ENCODE measurements around the gene MAJIN.

Gene MAJIN

GRCh38 chr11:64897381-64898075 lies 74.4 kb downstream of the MAJIN start:
- no peak for DNase-seq (ENCODE audit: low read depth, low spot score)
- Histone ChIP-seq H3K9me3 (ENCODE audit: low read depth, low read length) (no peaks in the 10 kb centered on the region), H3K4me3 (no peak overlapping the region), H3K27ac (no peak overlapping the region), H3K9ac (ENCODE audit: insufficient read length) (no peak overlapping the region), H3K36me3 (ENCODE audit: insufficient read depth, low read length) (no peaks in the 10 kb centered on the region; the same call in 1 of the 2 replicates)
- no peak for TF ChIP-seq POLR2AphosphoS5 (IDR thresholded peaks at IDR 0.05; ENCODE audit: borderline replicate concordance, low read depth, low read length)
- no peak for TF ChIP-seq FOXP2 (optimal IDR thresholded peaks at IDR 0.05; ENCODE audit: control extremely low read depth, extremely low read length, insufficient read depth)
- no peak for TF ChIP-seq EZH2 (IDR thresholded peaks at IDR 0.05)

GRCh38 chr11:64896448-64897022 lies 75.4 kb downstream of the MAJIN start:
- H3K9me3 ChIP-seq (ENCODE audit: low read depth, low read length): no peaks in the 10 kb centered on the region
- H3K27ac ChIP-seq: no peak overlapping the region
- no peaks in the 10 kb centered on the region; the same call in 1 of the 2 replicates for H3K36me3 ChIP-seq (ENCODE audit: insufficient read depth, low read length)
- no peak for DNase-seq (ENCODE audit: low read depth, low spot score)
- H3K9ac ChIP-seq (ENCODE audit: insufficient read length): no peak overlapping the region
- TF ChIP-seq EZH2 (IDR thresholded peaks at IDR 0.05) (no peak), POLR2AphosphoS5 (IDR thresholded peaks at IDR 0.05; ENCODE audit: borderline replicate concordance, low read depth, low read length) (no peak), FOXP2 (optimal IDR thresholded peaks at IDR 0.05; ENCODE audit: control extremely low read depth, extremely low read length, insufficient read depth) (no peak)
- no peak overlapping the region for H3K4me3 ChIP-seq

DNA sequence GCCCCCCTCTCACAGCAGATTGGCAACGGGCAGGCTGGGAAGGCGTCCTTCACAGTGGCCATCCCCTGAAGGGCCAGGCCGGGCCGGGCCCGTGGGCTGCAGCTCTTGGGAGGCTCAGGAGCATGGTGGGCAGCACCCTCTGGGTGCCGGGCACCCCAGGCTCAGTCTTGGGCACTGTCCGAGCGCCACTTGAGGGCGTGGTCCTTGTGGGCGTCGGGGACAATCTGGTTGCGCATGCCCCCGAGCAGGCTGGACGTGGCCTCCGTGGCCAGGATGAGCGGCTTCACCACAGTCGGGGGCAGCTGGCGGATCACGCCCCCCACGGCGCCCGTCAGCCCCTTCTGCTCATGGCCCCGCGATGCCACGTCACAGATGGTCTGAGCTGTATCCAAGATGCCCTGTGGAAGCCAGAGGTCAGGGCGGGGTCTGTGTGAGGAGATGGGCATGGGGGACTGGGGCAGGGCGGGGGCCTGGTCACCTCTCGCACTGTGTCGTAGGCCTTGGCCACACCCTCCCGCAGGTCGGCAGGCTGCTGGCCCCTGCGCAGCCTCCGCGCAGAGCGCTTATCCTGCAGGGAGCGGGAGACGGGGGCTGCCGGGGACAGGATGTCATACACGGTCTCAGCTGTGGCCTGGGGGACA lies 77.0 kb downstream of the MAJIN start:
- Histone ChIP-seq H3K36me3 (ENCODE audit: insufficient read depth, low read length) (no peaks in the 10 kb centered on the region; the same call in 1 of the 2 replicates), H3K27ac (no peak overlapping the region), H3K9me3 (ENCODE audit: low read depth, low read length) (no peaks in the 10 kb centered on the region), H3K9ac (ENCODE audit: insufficient read length) (no peak overlapping the region), H3K4me3 (no peak overlapping the region)
- no peak for TF ChIP-seq FOXP2 (optimal IDR thresholded peaks at IDR 0.05; ENCODE audit: control extremely low read depth, extremely low read length, insufficient read depth)
- no peak for TF ChIP-seq EZH2 (IDR thresholded peaks at IDR 0.05)
- TF ChIP-seq POLR2AphosphoS5 (IDR thresholded peaks at IDR 0.05; ENCODE audit: borderline replicate concordance, low read depth, low read length): no peak
- DNase-seq (ENCODE audit: low read depth, low spot score): no peak

GRCh38 chr11:64894070-64894811 lies 77.7 kb downstream of the MAJIN start:
- Histone ChIP-seq H3K27ac (no peak overlapping the region), H3K9ac (ENCODE audit: insufficient read length) (no peak overlapping the region), H3K9me3 (ENCODE audit: low read depth, low read length) (no peaks in the 10 kb centered on the region), H3K4me3 (no peak overlapping the region), H3K36me3 (ENCODE audit: insufficient read depth, low read length) (no peaks in the 10 kb centered on the region; the same call in 1 of the 2 replicates)
- TF ChIP-seq FOXP2 (optimal IDR thresholded peaks at IDR 0.05; ENCODE audit: control extremely low read depth, extremely low read length, insufficient read depth) (no peak), POLR2AphosphoS5 (IDR thresholded peaks at IDR 0.05; ENCODE audit: borderline replicate concordance, low read depth, low read length) (no peak), EZH2 (IDR thresholded peaks at IDR 0.05) (no peak)
- no peak for DNase-seq (ENCODE audit: low read depth, low spot score)

DNA sequence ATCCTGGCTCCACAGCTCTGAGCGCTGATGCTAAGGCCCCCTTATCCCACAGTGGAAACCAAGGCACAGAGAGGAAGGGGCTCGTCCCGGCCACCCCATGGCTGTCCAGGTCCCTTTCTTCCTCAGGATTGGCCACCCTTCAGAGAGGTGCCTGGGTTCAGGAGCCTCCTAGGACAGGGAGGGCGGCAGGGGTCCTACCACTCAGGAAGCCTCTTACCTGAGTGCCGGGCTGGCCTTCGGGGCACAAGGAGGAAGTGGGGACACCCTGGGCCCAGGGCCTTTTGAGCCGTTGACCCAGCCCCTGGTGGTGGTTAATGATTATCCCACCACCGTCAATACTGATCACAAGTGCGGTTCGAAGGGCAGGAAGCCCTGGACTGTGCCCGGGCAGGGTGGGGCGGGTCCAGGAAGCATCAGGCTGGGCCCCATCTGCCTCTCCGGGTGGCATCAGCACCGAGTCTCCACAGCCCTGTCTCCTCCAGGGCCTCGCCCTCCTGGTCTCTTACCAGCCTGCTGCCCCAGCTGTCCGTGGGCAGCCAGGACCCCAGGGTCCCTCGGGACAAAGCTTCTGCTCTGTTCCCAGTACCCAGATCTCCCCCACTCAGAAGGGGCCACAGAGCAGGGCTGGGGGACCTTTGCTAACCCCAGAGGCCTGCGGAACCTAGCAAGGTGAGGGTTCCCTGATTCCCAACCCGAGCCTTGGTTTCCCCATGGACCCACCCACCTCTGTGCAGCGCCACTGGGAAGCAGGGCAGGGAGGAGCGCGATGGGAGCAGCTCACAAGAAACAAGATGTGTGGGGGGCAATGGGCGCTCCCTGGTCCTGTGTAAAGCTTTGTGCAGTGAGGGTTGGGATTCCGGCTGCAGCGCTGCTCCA lies 78.5 kb downstream of the MAJIN start:
- H3K27ac ChIP-seq: no peak overlapping the region
- H3K9me3 ChIP-seq (ENCODE audit: low read depth, low read length): no peaks in the 10 kb centered on the region
- no peak for TF ChIP-seq POLR2AphosphoS5 (IDR thresholded peaks at IDR 0.05; ENCODE audit: borderline replicate concordance, low read depth, low read length)
- H3K36me3 ChIP-seq (ENCODE audit: insufficient read depth, low read length): no peaks in the 10 kb centered on the region; the same call in 1 of the 2 replicates
- no peak overlapping the region for H3K4me3 ChIP-seq
- DNase-seq (ENCODE audit: low read depth, low spot score): no peak
- no peak overlapping the region for H3K9ac ChIP-seq (ENCODE audit: insufficient read length)

DNA sequence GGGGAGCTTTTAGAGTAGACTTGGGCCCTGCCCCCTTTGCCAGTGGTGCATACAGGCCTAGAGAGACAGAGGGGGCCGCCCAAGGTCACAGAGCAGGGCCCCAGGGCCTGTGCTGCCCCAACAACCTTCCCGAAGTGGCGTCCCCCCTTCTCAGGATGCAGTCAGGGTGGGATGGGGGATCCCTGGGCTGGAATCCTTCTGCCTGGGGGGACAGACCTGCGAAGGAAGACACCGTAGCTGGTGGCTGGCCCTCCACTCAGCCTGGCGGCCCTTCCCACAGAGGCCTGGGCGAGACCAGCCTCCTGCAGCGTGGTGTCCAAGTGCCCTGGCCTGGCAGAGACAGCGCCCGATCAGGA lies 79.1 kb downstream of the MAJIN start:
- no peak overlapping the region for H3K9ac ChIP-seq (ENCODE audit: insufficient read length)

GRCh38 chr11:64892411-64892831 lies 79.5 kb downstream of the MAJIN start:
- Histone ChIP-seq H3K4me3 (no peak overlapping the region), H3K36me3 (ENCODE audit: insufficient read depth, low read length) (no peaks in the 10 kb centered on the region), H3K9me3 (ENCODE audit: low read depth, low read length) (no peaks in the 10 kb centered on the region), H3K27ac (no peak overlapping the region), H3K9ac (ENCODE audit: insufficient read length) (no peak overlapping the region)
- DNase-seq (ENCODE audit: low read depth, low spot score): no peak
- no peak for TF ChIP-seq FOXP2 (optimal IDR thresholded peaks at IDR 0.05; ENCODE audit: control extremely low read depth, extremely low read length, insufficient read depth)
- TF ChIP-seq POLR2AphosphoS5 (IDR thresholded peaks at IDR 0.05; ENCODE audit: borderline replicate concordance, low read depth, low read length): no peak
- no peak for TF ChIP-seq EZH2 (IDR thresholded peaks at IDR 0.05)

More for the DNA sequence above, 79.1 kb downstream of the MAJIN start:
- Histone ChIP-seq H3K4me3 (no peak overlapping the region), H3K36me3 (ENCODE audit: insufficient read depth, low read length) (no peaks in the 10 kb centered on the region), H3K27ac (no peak overlapping the region), H3K9me3 (ENCODE audit: low read depth, low read length) (no peaks in the 10 kb centered on the region)
- TF ChIP-seq EZH2 (IDR thresholded peaks at IDR 0.05) (no peak), POLR2AphosphoS5 (IDR thresholded peaks at IDR 0.05; ENCODE audit: borderline replicate concordance, low read depth, low read length) (no peak), FOXP2 (optimal IDR thresholded peaks at IDR 0.05; ENCODE audit: control extremely low read depth, extremely low read length, insufficient read depth) (no peak)
- no peak for DNase-seq (ENCODE audit: low read depth, low spot score)
